Measurements from ENCODE around the gene C1orf35. TPM values are rescaled to one million over a fixed set of nuclear protein-coding genes. Genes with fewer than 3 reads are reported as not detected.

Gene C1orf35
- total RNA-seq, 1 donor from 2014 or later, result 12.4 TPM

DNA sequence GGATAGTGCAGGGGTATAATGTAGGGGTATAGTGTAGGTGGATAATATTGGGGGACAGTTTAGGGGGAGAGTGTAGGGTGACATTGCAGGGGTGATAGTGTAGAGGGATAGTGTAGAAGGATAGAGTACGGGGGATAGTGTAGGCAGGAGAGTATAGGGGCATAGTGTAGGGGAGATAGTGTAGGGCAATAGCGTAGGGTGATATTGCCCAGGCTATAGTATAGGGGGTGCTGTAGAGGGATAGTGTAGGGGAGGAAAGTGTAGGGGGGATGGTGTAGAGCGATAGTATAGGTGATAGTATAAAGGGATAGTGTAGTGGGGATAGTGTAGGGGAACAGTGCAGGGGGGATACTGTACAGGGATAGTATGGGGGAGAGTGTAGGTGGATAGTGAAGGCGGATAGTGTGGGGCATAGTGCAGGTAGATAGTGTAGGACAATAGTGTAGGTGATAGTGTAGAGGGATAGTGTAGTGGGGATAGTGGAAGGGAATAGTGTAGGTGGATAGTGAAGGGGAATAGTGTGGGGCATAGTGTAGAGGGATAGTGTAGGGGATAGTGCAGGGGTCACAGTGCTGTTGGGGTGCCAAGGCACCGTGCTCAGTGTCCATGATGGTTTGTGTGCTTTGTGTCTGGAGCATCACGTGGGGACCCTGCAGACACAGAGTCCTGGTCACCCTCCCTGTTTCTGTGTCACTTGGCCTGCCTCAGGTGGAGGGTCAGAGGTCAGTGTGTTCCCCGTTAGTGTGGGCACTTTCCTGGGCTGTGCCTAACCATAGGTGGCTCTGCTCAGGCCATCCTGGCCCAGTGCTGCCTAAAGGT, 31.1 kb downstream of the C1orf35 start:
- no peak overlapping the region for H3K4me3 ChIP-seq
- peaks cover 5% of the 10 kb centered on the region for H3K27me3 ChIP-seq (ENCODE audit: low read depth)
- H3K27ac ChIP-seq, result no peak overlapping the region
- no peak for TF ChIP-seq CTCF (IDR thresholded peaks at IDR 0.05)
- ATAC-seq, result peak in 1 of 2 donors; percentile 5
- H3K36me3 ChIP-seq, result no peaks in the 10 kb centered on the region
- no peaks in the 10 kb centered on the region for H3K9me3 ChIP-seq
- no peaks in the 10 kb centered on the region for H3K4me1 ChIP-seq
- intact Hi-C loops (cut with DNase I), result no loop called here
- DNase-seq, result peak; percentile 41

DNA sequence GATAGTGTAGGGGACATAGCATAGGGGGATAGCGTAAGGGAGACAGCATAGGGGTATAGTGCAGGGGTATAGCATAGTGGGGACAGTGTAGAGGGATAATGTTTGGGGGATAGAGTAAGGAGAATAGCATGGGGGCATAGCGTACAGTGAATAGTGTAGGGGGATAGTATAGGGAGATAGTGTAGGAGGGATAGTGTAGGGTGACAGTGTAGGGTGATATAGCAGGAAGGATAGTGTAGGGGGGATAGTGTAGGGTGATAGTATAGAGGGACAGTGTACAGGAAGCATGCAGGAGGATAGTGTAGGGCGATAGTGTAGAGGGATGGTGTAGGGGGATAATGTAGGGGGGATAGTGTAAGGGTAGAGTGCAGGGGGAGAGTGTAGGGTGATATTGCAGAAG, 32.3 kb downstream of the C1orf35 start:
- Histone ChIP-seq H3K27ac (no peak overlapping the region), H3K9me3 (no peaks in the 10 kb centered on the region), H3K4me3 (no peak overlapping the region), H3K4me1 (no peaks in the 10 kb centered on the region), H3K36me3 (no peaks in the 10 kb centered on the region), H3K27me3 (ENCODE audit: low read depth) (peaks cover 15% of the 10 kb centered on the region)
- ATAC-seq (no peak), DNase-seq (no peak)
- TF ChIP-seq CTCF (IDR thresholded peaks at IDR 0.05), result no peak
- intact Hi-C loops (cut with DNase I), result no loop called here

DNA sequence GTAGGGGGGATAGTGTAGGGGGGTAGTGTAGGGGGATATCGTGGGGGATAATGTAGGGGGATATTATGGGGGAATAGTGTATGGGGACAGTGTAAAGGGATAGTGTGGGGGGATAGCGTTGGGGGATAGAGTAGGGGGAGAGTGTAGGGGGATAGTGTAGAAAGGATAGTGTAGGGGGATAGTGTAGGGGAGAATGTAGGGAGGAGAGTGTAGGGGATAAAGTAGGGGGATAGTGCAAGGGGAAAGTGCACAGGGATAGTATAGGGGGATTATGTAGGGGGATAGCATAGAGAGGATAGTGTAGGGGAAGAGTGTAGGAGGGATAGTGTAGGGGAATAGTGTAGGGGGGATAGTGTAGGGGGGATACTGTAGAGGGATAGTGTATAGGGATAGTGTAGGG, 33.0 kb downstream of the C1orf35 start:
- H3K4me3 ChIP-seq, result no peak overlapping the region
- no peak for TF ChIP-seq CTCF (IDR thresholded peaks at IDR 0.05)
- no peaks in the 10 kb centered on the region for H3K4me1 ChIP-seq
- no peak overlapping the region for H3K27ac ChIP-seq
- H3K9me3 ChIP-seq, result no peaks in the 10 kb centered on the region
- H3K36me3 ChIP-seq, result no peaks in the 10 kb centered on the region
- peaks cover 22% of the 10 kb centered on the region for H3K27me3 ChIP-seq (ENCODE audit: low read depth)
- intact Hi-C loops (cut with DNase I), result no loop called here
- ATAC-seq, result no peak
- DNase-seq, result no peak

DNA sequence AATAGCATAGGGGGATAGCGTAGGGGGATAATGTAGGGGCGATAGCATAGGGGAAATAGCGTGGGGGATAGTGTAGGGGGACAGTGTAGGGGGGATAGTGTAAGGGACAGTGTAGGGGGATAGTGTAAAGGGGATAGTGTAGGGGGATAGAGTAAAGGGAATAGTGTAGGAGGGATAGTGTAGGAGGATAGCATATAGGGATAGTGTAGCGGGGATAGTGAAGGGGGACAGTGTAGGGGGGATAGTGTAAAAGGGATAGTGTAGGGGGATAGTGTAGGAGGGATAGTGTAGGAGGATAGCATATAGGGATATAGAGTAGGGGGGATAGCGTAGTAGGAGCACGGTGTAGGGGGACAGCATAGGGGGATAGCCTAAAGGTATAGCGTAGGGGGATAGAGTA, 34.8 kb downstream of the C1orf35 start:
- ATAC-seq (no peak), DNase-seq (no peak)
- no peak overlapping the region for H3K27ac ChIP-seq
- H3K9me3 ChIP-seq, result no peaks in the 10 kb centered on the region
- H3K4me3 ChIP-seq, result no peak overlapping the region
- no peaks in the 10 kb centered on the region for H3K36me3 ChIP-seq
- TF ChIP-seq CTCF (IDR thresholded peaks at IDR 0.05), result no peak
- H3K27me3 ChIP-seq (ENCODE audit: low read depth), result peaks cover 40% of the 10 kb centered on the region
- intact Hi-C loops (cut with DNase I), result no loop called here
- H3K4me1 ChIP-seq, result no peaks in the 10 kb centered on the region

DNA sequence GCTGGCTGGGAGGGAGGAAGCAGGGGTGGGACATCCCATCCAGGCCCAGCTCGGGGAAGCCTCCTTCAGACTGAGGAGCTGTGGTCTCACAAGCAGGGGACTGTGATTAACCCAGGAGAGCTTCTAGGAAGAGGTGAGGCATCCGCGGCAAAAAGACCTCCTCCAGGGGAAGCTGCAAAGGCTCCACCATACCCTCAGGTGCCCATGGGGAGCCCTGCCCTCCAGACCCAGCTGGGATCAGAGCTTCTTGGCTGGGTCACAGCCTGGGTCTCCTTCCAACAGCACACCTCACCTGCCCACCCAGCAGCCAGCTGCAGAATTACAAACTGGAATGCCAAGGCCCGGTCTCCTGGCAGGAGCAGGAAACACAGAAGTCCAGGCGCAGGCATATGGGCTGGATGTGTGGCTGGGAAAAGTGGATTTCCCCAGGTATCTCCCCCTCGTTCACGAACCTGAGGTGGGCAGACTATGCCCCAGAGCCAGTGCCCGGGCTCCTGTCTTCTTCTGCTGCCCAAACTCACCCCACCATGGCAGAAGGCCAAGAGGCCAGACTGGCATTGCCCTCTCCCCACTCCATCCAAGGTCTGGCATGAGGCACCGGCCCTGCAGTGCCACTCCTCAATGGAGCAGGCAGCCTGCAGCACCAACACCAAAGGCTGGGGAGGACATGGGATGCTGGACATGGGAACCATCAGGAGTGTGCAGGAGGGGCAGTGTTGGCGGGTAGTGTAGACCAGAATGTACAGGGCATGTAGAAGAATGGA, 36.1 kb downstream of the C1orf35 start:
- Histone ChIP-seq H3K4me1 (no peaks in the 10 kb centered on the region), H3K27ac (no peak overlapping the region), H3K27me3 (ENCODE audit: low read depth) (peaks cover 52% of the 10 kb centered on the region), H3K4me3 (no peak overlapping the region), H3K9me3 (no peaks in the 10 kb centered on the region), H3K36me3 (no peaks in the 10 kb centered on the region)
- DNase-seq (no peak), ATAC-seq (no peak)
- no peak for TF ChIP-seq CTCF (IDR thresholded peaks at IDR 0.05)
- intact Hi-C loops (cut with DNase I), result no loop called here
